GM11168 (cell line): ENCODE data around the gene EHHADH.
"Not testable (repeated sequence)": the region's sequence is repeated elsewhere in the genome, so short reads cannot be mapped to it uniquely, and the experiment has no call there.

Source experiments
- in situ Hi-C: fragments of 300-500 bp; cut with MboI; formaldehyde crosslinking; loops from one replicate; pipeline ENCODE4 v1.12.0; 2022; ENCODE audit warnings: low sequenced_read_pairs; ENCODE audit not compliant: unreplicated experiment

The EHHADH gene

GRCh38 chr3:185253645-185254410 is at the start of gene EHHADH:
TSS of gene EHHADH (minus strand) at chr3:185254049. CDS start at chr3:185254022, 27 bp downstream.
- in situ Hi-C loops, result no loop called here

GRCh38 chr3:185299918-185300426 is 46.1 kb upstream of the EHHADH start:
- in situ Hi-C loops, result not testable (repeated sequence)

GRCh38 chr3:185297867-185298266 is 44.0 kb upstream of the EHHADH start:
- in situ Hi-C loops, result no loop called here

GRCh38 chr3:185292238-185292637 is 38.4 kb upstream of the EHHADH start:
- in situ Hi-C loops, result no loop called here

GRCh38 chr3:185290266-185290665 is 36.4 kb upstream of the EHHADH start:
- in situ Hi-C loops, result no loop called here

GRCh38 chr3:185283374-185283935 is 29.6 kb upstream of the EHHADH start:
- in situ Hi-C loops, result no loop called here

- in situ Hi-C loops, result no loop called here
Measured at GRCh38 chr3:185282696-185283373, 29.0 kb upstream of the EHHADH start.

- in situ Hi-C loops, result no loop called here
Measured at GRCh38 chr3:185280572-185281365, 26.9 kb upstream of the EHHADH start.

GRCh38 chr3:185279587-185280138 is 25.8 kb upstream of the EHHADH start:
- in situ Hi-C loops, result no loop called here

- in situ Hi-C loops, result no loop called here
Measured at GRCh38 chr3:185276415-185276814, 22.6 kb upstream of the EHHADH start.

GRCh38 chr3:185272033-185272432 is 18.2 kb upstream of the EHHADH start:
- in situ Hi-C loops, result no loop called here

GRCh38 chr3:185270956-185271332 is 17.1 kb upstream of the EHHADH start:
- in situ Hi-C loops, result no loop called here

- in situ Hi-C loops, result no loop called here
Measured at GRCh38 chr3:185270262-185270955, 16.6 kb upstream of the EHHADH start.

GRCh38 chr3:185268194-185268962 is 14.5 kb upstream of the EHHADH start:
- in situ Hi-C loops, result no loop called here

GRCh38 chr3:185267193-185267592 is 13.3 kb upstream of the EHHADH start:
- in situ Hi-C loops, result no loop called here

GRCh38 chr3:185264849-185265553 is 11.2 kb upstream of the EHHADH start:
- in situ Hi-C loops, result no loop called here

- in situ Hi-C loops, result no loop called here
Measured at GRCh38 chr3:185263423-185263822, 9.6 kb upstream of the EHHADH start.

- in situ Hi-C loops, result no loop called here
Measured at GRCh38 chr3:185257334-185257733, 3.5 kb upstream of the EHHADH start.
